ENCODE measurements around the gene TRDMT1.

GRCh38 chr10:17206210-17206709 lies 4.8 kb upstream of the TRDMT1 start:
- TF ChIP-seq POLR2A (IDR thresholded peaks at IDR 0.05) = no peak
- TF ChIP-seq CTCF (IDR thresholded peaks at IDR 0.05) = no peak
- no peak for TF ChIP-seq EP300 (IDR thresholded peaks at IDR 0.05)

Measured in suprapubic skin (tissue), 3 donors.